RPMI8226 (cell line): ENCODE data around the gene HPS6.

Source experiments
- DNase-seq: peaks from one replicate; pipeline ENCODE4 v3.0.0-alpha.2; 2015

Gene HPS6

GRCh38 chr10:102072673-102073527 lies 7.8 kb downstream of the HPS6 start:
- peak; percentile 78 for DNase-seq

GRCh38 chr10:102083541-102083940 lies 18.4 kb downstream of the HPS6 start:
- no peak for DNase-seq

GRCh38 chr10:102085336-102085735 lies 20.2 kb downstream of the HPS6 start:
- DNase-seq = no peak

DNA sequence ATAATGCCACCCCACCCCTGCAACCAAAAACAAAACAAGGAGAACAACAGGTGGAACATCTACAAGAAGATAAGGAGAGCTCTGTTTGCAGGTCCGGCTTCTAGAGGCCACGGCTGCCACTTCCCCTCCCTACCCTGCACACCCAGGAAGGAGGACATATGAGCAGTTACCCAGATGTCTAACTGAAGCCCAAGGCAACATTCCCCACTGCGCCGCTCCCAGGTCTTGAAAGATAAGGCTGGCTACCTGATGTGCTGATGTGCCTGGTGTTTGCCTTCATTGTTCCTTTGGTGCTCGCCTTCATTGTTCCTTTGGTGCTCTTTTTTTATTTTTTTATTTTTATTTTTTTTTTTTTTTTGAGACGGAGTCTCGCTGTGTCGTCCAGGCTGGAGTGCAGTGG lies 21.0 kb downstream of the HPS6 start:
- no peak for DNase-seq

DNA sequence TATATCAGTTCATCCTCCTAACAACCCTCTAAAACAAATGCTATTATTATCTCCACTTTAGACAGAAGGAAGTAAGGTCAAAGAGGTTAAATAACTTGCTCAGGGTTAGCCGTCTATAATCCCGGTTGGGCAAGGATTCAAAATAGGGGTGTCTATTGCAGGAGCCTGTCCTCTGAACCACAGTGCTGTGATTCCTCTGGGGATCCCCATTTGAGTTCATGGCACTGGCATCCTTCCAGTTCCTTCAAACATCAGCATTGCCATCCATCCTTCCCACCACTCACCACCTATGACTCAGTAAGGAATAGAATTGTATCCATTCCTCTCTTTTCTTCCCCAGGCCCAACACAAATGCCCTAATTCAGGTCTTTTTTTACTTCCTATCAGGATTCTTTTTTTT lies 25.6 kb downstream of the HPS6 start:
- no peak for DNase-seq

GRCh38 chr10:102096449-102096848 lies 31.3 kb downstream of the HPS6 start:
- DNase-seq = no peak

DNA sequence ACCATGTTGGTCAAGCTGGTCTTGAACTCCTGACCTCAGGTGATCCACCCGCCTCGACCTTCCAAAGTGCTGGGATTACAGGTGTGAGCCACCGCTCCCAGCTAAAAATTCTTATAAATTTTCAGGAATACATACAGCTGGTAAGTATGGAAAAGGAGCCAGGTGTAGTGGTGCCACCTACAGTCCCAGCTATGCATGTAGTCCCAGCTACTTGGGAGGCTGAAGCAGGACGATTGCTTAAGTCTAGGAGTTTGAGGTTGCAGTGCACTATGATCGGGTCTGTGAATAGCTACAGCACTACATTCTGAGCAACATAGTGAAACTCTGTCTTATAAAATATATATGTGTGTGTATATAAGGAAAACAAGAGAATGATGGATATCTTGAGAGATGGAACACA lies 36.0 kb downstream of the HPS6 start:
- DNase-seq = no peak

GRCh38 chr10:102102421-102102820 lies 37.3 kb downstream of the HPS6 start:
- DNase-seq = no peak

GRCh38 chr10:102106998-102107397 lies 41.8 kb downstream of the HPS6 start:
- DNase-seq = no peak

GRCh38 chr10:102109166-102110116 lies 44.3 kb downstream of the HPS6 start:
- DNase-seq = no peak

- DNase-seq = no peak
Measured at GRCh38 chr10:102111276-102111675, 46.1 kb downstream of the HPS6 start.

DNA sequence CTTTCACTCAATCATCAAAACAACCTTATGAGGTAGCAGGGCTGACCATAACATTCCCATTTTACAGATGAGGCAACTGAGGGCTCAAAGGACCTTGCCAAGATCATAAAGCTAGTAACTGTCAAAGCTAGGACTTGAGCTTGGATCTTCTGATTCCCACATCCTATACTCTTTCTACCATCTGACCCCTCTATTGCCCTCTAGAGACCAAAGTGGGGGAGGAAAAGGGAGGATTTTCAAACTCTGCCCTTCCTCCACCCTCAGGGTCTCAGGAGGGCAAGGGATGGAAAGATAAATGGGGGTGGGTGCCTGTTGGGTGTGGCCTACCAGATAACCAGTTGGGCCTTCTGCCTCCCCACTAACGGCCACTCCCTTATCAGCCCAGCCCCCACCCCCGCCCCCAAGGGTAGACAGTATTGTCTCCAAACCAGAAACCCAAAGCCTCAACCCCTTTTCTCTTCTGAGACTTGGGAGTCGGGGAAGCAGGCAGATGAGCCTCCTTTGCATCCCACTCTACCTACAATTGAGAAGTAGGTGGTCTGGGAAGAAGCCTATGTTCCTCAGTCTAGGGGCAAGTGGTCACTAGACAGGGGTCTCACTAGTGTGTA lies 47.2 kb downstream of the HPS6 start:
- DNase-seq = no peak

DNA sequence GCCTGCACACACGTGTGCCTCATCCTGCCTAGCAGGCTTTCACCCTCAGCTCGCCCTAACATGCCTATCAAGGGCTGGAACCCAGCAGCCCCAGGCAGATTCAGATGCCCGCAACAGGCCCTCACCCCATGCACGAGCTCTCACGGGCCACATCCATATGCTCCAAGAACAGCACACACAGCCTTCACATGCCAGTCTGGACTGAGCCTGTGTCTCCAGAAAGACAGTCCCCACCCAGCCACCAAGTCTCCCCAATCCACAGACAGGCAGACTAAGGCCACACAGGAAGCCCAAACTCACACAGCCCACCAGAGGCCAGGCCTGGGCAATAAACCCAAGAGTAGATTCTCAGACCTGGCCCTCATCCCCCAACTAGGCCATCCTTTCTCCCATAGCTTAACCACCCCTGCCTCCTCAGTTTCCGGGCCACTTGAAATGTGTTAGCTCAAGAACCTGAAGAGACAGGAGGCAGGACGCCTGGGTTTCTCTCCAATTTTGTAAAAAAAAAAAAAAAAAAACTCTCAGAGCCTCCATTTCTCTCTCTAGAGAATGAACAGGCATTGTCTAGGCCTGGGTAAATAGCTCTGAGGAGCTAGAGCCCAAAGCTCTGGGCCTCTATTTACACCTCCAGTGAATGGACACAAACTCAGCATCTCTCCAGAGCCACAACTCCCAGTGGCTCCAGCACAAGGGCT lies 48.3 kb downstream of the HPS6 start:
- DNase-seq = no peak

DNA sequence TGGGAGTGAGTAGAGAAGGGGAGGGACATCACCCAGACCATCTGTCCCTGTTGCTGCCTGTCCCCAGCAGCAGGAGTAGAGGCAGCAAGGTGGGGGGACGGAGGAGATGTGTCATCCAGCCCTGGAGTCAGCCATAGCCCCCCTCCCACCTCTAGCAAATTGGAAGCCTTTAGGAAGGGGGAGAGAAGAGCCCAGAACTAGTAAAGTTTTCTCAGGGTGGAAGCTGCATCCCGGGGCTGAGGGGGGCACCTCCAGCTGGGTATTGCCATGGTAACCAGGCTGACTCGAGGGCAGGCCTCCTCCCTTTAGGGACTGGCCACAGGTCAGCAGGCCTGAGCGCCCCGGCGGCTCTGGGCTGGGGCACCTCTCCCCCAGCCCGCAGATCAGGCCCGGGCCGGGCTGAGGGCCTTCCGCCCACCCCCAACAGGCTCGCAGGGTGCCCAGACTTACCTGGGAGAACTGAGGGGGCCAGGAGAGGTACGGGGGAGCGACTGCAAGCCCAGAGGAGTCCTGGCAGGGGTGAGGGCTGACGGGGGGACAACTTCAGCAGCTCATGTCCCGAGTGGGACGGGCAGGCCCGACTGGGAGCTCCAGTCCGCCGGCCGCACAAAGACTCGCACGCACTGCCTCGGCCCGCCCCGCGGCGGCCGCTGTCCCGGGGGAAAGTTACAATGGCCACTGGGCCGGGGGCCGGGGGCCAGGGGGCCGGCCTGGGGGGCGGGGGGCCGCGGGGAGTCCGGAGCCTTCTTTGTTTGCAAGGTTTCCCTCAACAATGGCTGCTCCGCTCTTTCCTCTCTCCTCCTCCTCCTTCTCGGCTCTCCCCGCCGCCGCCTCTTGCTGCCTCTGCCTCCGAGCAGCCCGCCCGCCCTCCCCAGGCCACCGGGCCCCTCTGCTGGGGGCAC lies 49.1 kb downstream of the HPS6 start:
- no peak for DNase-seq

DNA sequence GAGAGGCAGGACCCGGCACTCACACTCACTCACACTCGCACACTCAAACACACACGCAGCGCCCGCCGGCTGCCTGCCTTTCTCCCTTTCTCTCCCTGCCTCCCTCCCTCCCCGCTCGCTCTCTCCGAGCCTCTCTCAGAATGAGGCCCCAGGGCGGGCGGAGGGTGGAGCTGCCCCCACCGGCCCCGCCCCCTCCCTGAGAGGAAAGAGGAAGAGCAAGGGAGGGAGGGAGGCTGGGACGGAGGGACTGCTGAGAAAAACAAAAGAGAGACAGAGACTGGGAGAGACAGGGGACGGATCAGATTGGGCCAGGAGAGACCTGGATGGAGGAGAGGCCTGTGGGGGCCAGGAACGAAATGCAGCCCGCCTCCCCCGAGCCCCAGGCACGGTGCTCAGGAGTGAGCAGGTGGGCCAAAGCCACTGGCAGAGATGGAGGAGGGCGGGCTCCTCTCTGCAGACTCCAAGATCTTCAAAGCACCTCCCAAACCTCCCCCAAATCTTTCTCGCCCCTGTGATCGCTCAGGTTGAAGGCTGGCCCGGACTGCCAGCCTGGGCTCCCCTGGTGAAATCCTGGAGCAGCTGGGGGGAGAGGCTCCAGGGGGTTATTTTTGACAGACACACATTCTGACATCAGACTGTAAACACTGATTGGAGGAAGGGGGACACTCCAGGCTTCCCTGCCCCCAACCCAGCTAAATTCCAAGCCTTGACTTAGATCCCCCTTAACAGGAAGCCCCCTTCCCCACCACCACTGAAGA lies 49.9 kb downstream of the HPS6 start:
- DNase-seq = peak; percentile 91

GRCh38 chr10:102115775-102116174 lies 50.6 kb downstream of the HPS6 start:
- DNase-seq = no peak

DNA sequence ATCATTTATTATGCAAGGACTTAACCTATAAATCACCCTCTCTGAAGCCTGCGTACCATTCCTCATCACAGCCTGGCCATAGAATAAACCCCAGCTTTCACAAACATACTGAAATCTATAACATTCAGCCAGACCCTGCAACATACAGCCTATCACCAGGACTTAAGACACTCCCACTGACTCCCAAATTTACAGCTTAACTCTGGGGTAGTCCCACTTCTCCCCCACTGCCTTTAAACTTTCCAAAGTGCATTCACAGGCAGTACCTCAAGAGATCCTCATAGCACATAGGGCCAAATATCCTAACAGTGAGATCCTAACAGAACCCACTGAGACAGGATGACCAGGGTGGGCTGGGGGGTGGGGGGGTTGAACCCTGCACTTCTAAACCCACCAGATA lies 51.5 kb downstream of the HPS6 start:
- no peak for DNase-seq
